Body of pancreas (tissue), 4 donors: ENCODE measurements around the gene KHNYN.

ENCODE experiments used
- POLR2A ChIP-seq, 3 donors: fragments of 450-650 bp; IDR thresholded peaks; one replicate each; pipeline ENCODE4 v1.6.1; 2016; ENCODE audit warnings: antibody characterized with exemption in 3 of 3, mild to moderate bottlenecking in 2 of 3
- TF ChIP-seq, protein P1 (sequence below), 7 experiments: fragments of 450-650 bp in 4 of 7; fragments of 200-600 bp in 3 of 7; sonication (generic) in 3 of 7; IDR thresholded peaks; one replicate each; pipeline ENCODE4 v1.5.1; 2016 to 2019; ENCODE audit warnings: antibody characterized with exemption in 7 of 7

DNA sequence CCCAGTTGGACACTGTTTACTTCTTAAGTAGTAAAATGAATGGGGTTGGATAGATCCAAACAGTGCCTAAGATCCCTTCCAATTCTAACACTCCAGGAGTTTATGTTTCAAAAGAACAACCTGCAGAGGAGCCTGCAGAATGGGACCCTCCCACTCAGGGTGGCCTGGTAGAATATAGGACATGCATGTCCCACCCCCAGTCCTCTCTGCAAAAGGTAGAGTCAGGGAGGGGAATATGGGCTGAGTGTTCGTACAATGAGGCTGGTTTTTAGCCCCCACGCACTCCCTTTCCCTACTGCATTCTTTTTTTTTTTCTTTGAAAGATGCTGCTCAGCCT, 42.8 kb upstream of the KHNYN start:
- TF ChIP-seq POLR2A (IDR thresholded peaks at IDR 0.05), result no peak
- TF ChIP-seq, protein P1, sequence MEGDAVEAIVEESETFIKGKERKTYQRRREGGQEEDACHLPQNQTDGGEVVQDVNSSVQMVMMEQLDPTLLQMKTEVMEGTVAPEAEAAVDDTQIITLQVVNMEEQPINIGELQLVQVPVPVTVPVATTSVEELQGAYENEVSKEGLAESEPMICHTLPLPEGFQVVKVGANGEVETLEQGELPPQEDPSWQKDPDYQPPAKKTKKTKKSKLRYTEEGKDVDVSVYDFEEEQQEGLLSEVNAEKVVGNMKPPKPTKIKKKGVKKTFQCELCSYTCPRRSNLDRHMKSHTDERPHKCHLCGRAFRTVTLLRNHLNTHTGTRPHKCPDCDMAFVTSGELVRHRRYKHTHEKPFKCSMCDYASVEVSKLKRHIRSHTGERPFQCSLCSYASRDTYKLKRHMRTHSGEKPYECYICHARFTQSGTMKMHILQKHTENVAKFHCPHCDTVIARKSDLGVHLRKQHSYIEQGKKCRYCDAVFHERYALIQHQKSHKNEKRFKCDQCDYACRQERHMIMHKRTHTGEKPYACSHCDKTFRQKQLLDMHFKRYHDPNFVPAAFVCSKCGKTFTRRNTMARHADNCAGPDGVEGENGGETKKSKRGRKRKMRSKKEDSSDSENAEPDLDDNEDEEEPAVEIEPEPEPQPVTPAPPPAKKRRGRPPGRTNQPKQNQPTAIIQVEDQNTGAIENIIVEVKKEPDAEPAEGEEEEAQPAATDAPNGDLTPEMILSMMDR (IDR thresholded peaks at IDR 0.05), result no peak
